ENCODE data around the gene TXNL1.

GRCh38 chr18:56598422-56598821, 40.0 kb downstream of the TXNL1 start:
- TF ChIP-seq EZH2 (optimal IDR thresholded peaks at IDR 0.05; ENCODE audit: low read depth, low read length): no peak
- TF ChIP-seq, protein P1, sequence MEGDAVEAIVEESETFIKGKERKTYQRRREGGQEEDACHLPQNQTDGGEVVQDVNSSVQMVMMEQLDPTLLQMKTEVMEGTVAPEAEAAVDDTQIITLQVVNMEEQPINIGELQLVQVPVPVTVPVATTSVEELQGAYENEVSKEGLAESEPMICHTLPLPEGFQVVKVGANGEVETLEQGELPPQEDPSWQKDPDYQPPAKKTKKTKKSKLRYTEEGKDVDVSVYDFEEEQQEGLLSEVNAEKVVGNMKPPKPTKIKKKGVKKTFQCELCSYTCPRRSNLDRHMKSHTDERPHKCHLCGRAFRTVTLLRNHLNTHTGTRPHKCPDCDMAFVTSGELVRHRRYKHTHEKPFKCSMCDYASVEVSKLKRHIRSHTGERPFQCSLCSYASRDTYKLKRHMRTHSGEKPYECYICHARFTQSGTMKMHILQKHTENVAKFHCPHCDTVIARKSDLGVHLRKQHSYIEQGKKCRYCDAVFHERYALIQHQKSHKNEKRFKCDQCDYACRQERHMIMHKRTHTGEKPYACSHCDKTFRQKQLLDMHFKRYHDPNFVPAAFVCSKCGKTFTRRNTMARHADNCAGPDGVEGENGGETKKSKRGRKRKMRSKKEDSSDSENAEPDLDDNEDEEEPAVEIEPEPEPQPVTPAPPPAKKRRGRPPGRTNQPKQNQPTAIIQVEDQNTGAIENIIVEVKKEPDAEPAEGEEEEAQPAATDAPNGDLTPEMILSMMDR (IDR thresholded peaks at IDR 0.05; ENCODE audit: low read length): no peak
